HepG2 (cell line): ENCODE results near the gene RPS6KA2. TPM values are rescaled to one million over a fixed set of nuclear protein-coding genes. Genes with fewer than 3 reads are reported as not detected.
A peak's percentile ranks its signal among the peaks of the same experiment; 100 is the strongest.

Experiments
- AKAP8 ChIP-seq: sonication (generic); formaldehyde crosslinking; IDR thresholded peaks from 2 replicates; pipeline ENCODE4 v1.5.1; 2020; ENCODE audit warnings: mild to moderate bottlenecking, missing genetic modification reagents
- ARID4A ChIP-seq: sonication (generic); formaldehyde crosslinking; IDR thresholded peaks from 2 replicates; pipeline ENCODE4 v1.5.0; 2020; ENCODE audit warnings: mild to moderate bottlenecking, missing genetic modification reagents, borderline replicate concordance
- BRCA1 ChIP-seq: sonication (generic); formaldehyde crosslinking; IDR thresholded peaks from 2 replicates; pipeline ENCODE4 v1.4.0; 2020; ENCODE audit warnings: missing genetic modification reagents
- CENPT ChIP-seq: sonication (generic); formaldehyde crosslinking; IDR thresholded peaks from 2 replicates; pipeline ENCODE4 v1.8.0; 2022; ENCODE audit warnings: low read depth, mild to moderate bottlenecking, moderate library complexity, missing genetic modification reagents
- EHMT2 ChIP-seq: fragments of 200-600 bp; sonication (generic); IDR thresholded peaks from 2 replicates; pipeline ENCODE4 v1.7.0; 2017; ENCODE audit warnings: antibody characterized with exemption, low read depth, low read length, borderline replicate concordance
- HNF1B ChIP-seq: sonication (generic); formaldehyde crosslinking; IDR thresholded peaks from 2 replicates; pipeline ENCODE4 v1.5.1; 2020; ENCODE audit warnings: mild to moderate bottlenecking, moderate library complexity, missing genetic modification reagents
- KDM5A ChIP-seq: fragments of 200-600 bp; sonication (generic); IDR thresholded peaks from 2 replicates; pipeline ENCODE4 v1.7.0; 2018; ENCODE audit warnings: antibody characterized with exemption, mild to moderate bottlenecking, low read length, borderline replicate concordance
- MTA1 ChIP-seq: sonication (generic); formaldehyde crosslinking; IDR thresholded peaks from 2 replicates; pipeline ENCODE4 v1.4.0; 2020; ENCODE audit warnings: missing genetic modification reagents, mild to moderate bottlenecking, borderline replicate concordance
- RBM22 ChIP-seq: fragments of 200-400 bp; formaldehyde crosslinking; optimal IDR thresholded peaks from 2 replicates; pipeline ENCODE3; 2017; ENCODE audit warnings: mild to moderate bottlenecking, low read length, moderate library complexity
- SMARCC2 ChIP-seq: fragments of 450-650 bp; IDR thresholded peaks from 2 replicates; pipeline ENCODE4 v1.6.1; 2017; ENCODE audit warnings: antibody characterized with exemption, mild to moderate bottlenecking
- TEF ChIP-seq: sonication (generic); formaldehyde crosslinking; IDR thresholded peaks from 2 replicates; pipeline ENCODE4 v1.5.0; 2020; ENCODE audit warnings: missing genetic modification reagents
- TFDP1 ChIP-seq: IDR thresholded peaks from 2 replicates; pipeline ENCODE4 v1.6.1; 2016; ENCODE audit warnings: missing compliant biosample characterization, missing genetic modification reagents, borderline replicate concordance
- ZFP91 ChIP-seq: sonication (generic); formaldehyde crosslinking; IDR thresholded peaks from 2 replicates; pipeline ENCODE4 v1.9.0; 2022; ENCODE audit warnings: missing genetic modification reagents, mild to moderate bottlenecking, borderline replicate concordance
- ZNF207 ChIP-seq: fragments of 450-650 bp; IDR thresholded peaks from 2 replicates; pipeline ENCODE4 v1.6.1; 2016; ENCODE audit warnings: antibody characterized with exemption, borderline replicate concordance
- ZNF326 ChIP-seq: sonication (generic); formaldehyde crosslinking; IDR thresholded peaks from 2 replicates; pipeline ENCODE4 v1.4.0; 2020; ENCODE audit warnings: missing genetic modification reagents, borderline replicate concordance
- ZNF337 ChIP-seq: sonication (generic); formaldehyde crosslinking; IDR thresholded peaks from 2 replicates; pipeline ENCODE4 v1.5.1; 2020; ENCODE audit warnings: missing genetic modification reagents, low read depth, mild to moderate bottlenecking, borderline replicate concordance
- ZNF558 ChIP-seq: sonication (generic); formaldehyde crosslinking; IDR thresholded peaks from 2 replicates; pipeline ENCODE4 v1.9.0; 2022; ENCODE audit warnings: mild to moderate bottlenecking, missing genetic modification reagents, borderline replicate concordance
- ZNF746 ChIP-seq: sonication (generic); formaldehyde crosslinking; IDR thresholded peaks from 2 replicates; pipeline ENCODE4 v1.8.0; 2022; ENCODE audit warnings: mild to moderate bottlenecking, missing genetic modification reagents
- ZSCAN20 ChIP-seq: sonication (generic); formaldehyde crosslinking; IDR thresholded peaks from 2 replicates; pipeline ENCODE4 v1.4.0; 2020; ENCODE audit warnings: missing genetic modification reagents, mild to moderate bottlenecking, borderline replicate concordance
- polyA plus RNA-seq, 8 experiments: library from polyadenylated mRNA; depleted of rRNA in 3 of 8; stranded (reverse) in 7 of 8; unstranded in 1 of 8; fragments of >200 nt; fragmentation: Illumina TruSeq in 4 of 8; extraction: Trizol in 4 of 8; gene quantifications; 2 replicates each; pipeline versions ENCODE4 v1.2.1 to v1.2.3, GENCODE V29; 2011 to 2016; ENCODE audit warnings: low read depth in 4 of 8, missing spikeins in 1 of 8, mixed read lengths in 1 of 8; ENCODE audit not compliant: insufficient read depth in 1 of 8
- total RNA-seq, 5 experiments: library from RNA; depleted of rRNA; stranded (reverse); fragments of >200 nt; fragmentation: Illumina TruSeq; extraction: Trizol; gene quantifications; 2 replicates each; pipeline ENCODE4 v1.2.3, GENCODE V29; 2016; ENCODE audit warnings: low read depth in 1 of 5

RPS6KA2 gene
- total and polyA plus RNA-seq, 2 of the 13 experiments (the other 11 are each of a cell fraction or from before 2014, with no cell fraction given), result 0.22 to 0.38 TPM

GRCh38 chr6:166381733-166382499, 245.1 kb downstream of the RPS6KA2 start (continued):
- TF ChIP-seq ZNF746 (CRISPR knock-in tag) (no peak), ZFP91 (CRISPR knock-in tag) (peak; percentile 86), MTA1 (CRISPR knock-in tag) (peak; percentile 50; the same call in 1 of the 2 replicates), ARID4A (CRISPR knock-in tag) (peak; percentile 87), AKAP8 (CRISPR knock-in tag) (peak; percentile 33; the same call in 1 of the 2 replicates), TEF (no peak), SMARCC2 (no peak), CENPT (CRISPR knock-in tag) (no peak), ZSCAN20 (CRISPR knock-in tag) (0 out of 2 replicates have a peak, but pooled peaks have one; percentile 20), EHMT2 (no peak), KDM5A (peak; percentile 44; the same call in 1 of the 2 replicates), ZNF337 (no peak), ZNF558 (CRISPR knock-in tag) (0 out of 2 replicates have a peak, but pooled peaks have one; percentile 72), RBM22 (no peak), BRCA1 (CRISPR knock-in tag) (peak; percentile 56; the same call in 1 of the 2 replicates), ZNF326 (CRISPR knock-in tag) (no peak), HNF1B (CRISPR knock-in tag) (peak; percentile 88), ZNF207 (no peak), TFDP1 (CRISPR knock-in tag) (peak; percentile 69; the same call in 1 of the 2 replicates)
